GM12878 (cell line): ENCODE results near the gene TRIM23. TPM values are rescaled to one million over a fixed set of nuclear protein-coding genes. Genes with fewer than 3 reads are reported as not detected.
A peak's percentile ranks its signal among the peaks of the same experiment; 100 is the strongest.

ENCODE experiments used
- ATAC-seq: fragments of 200-7000 bp; cut with Tn5 transposase; 3 replicates; pipeline ENCODE4 v1.9.1; 2020; ENCODE audit warnings: mild to moderate bottlenecking, moderate library complexity
- Bru-seq: library from RNA; stranded (reverse); fragments of 400-500 nt; gene quantifications from one replicate; lab custom pipeline; 2021; lab: Mats Ljungman, UMichigan
- BruChase-seq, 2 experiments: library from RNA; stranded (reverse); fragments of 400-500 nt; gene quantifications; one replicate each; lab custom pipeline; 2021; lab: Mats Ljungman, UMichigan
- BruUV-seq: library from RNA; stranded (reverse); fragments of 400-500 nt; replicated peaks from 2 replicates; lab custom pipeline; 2021; lab: Mats Ljungman, UMichigan
- CTCF ChIA-PET: fragments of 300-600 bp; sonication (Branson Sonifier 250); formaldehyde crosslinking; extraction: SDS; loops from one replicate; lab custom pipeline; 2021; ENCODE audit warnings: inconsistent platforms; lab: Yijun Ruan, JAX
- POLR2A ChIA-PET: fragments of 350-600 bp; formaldehyde crosslinking; extraction: SDS; loops from one replicate; lab custom pipeline; 2021; ENCODE audit warnings: inconsistent platforms; lab: Charles Lee
- RAD21 ChIA-PET: fragments of 300-600 bp; sonication (Branson Sonifier 250); formaldehyde crosslinking; loops from one replicate; lab custom pipeline; 2023; ENCODE audit warnings: antibody characterized with exemption; ENCODE audit not compliant: unreplicated experiment; lab: Charles Lee
- SMC1A ChIA-PET: fragments of 300-600 bp; sonication (Branson Sonifier 250); formaldehyde crosslinking; loops from one replicate; lab custom pipeline; 2023; ENCODE audit not compliant: unreplicated experiment, uncharacterized antibody; lab: Charles Lee
- DNase-seq: peaks from one replicate; pipeline ENCODE4 v3.0.0-alpha.2; 2011; ENCODE audit warnings: low read depth, low spot score
- FAIRE-seq: peaks from 3 replicates; lab custom pipeline; 2011; peaks lifted over from hg19 to GRCh38; lab: Jason Lieb, UNC
- H2AFZ ChIP-seq: 2 replicates; pipeline ENCODE4 v1.6.0; 2011; ENCODE audit warnings: low read depth, low read length, control low read depth; ENCODE audit not compliant: control insufficient read depth
- H3K27ac ChIP-seq: 2 replicates; pipeline ENCODE4 v1.5.1; 2011; ENCODE audit warnings: control low read depth; ENCODE audit not compliant: control insufficient read depth, insufficient read depth
- H3K27me3 ChIP-seq, 2 experiments: replicated peaks in 1 of 2; 2 replicates each; pipeline versions ENCODE4 v1.6.0 to v1.6.1; 2011; ENCODE audit warnings: low read length in 1 of 2; ENCODE audit not compliant: control insufficient read depth in 2 of 2, insufficient read depth in 2 of 2
- H3K36me3 ChIP-seq, 2 experiments: 2 replicates each; pipeline ENCODE4 v1.5.1; 2011; ENCODE audit warnings: low read length in 1 of 2; ENCODE audit not compliant: control insufficient read depth in 2 of 2, insufficient read depth in 2 of 2
- H3K4me1 ChIP-seq: 2 replicates; pipeline ENCODE4 v1.6.1; 2011; ENCODE audit warnings: mild to moderate bottlenecking, low read length, moderate library complexity, mixed read lengths; ENCODE audit not compliant: control insufficient read depth, insufficient read depth
- H3K4me2 ChIP-seq: 2 replicates; pipeline ENCODE4 v1.6.0; 2011; ENCODE audit warnings: control low read depth; ENCODE audit not compliant: control insufficient read depth, insufficient read depth
- H3K4me3 ChIP-seq: fragments of 200-600 bp; sonication (generic); 2 replicates; pipeline ENCODE4 v1.5.1; 2016
- H3K79me2 ChIP-seq: 2 replicates; pipeline ENCODE4 v1.6.0; 2011; ENCODE audit warnings: low read length; ENCODE audit not compliant: control insufficient read depth, insufficient read depth
- H3K9ac ChIP-seq: 2 replicates; pipeline ENCODE4 v1.8.0; 2011; ENCODE audit warnings: low read length, control low read depth, mixed read lengths; ENCODE audit not compliant: control insufficient read depth, insufficient read depth
- H3K9me3 ChIP-seq: replicated peaks from 3 replicates; pipeline ENCODE4 v1.5.1; 2011; ENCODE audit warnings: mild to moderate bottlenecking, low read length; ENCODE audit not compliant: control insufficient read depth, insufficient read depth
- H4K20me1 ChIP-seq: 2 replicates; pipeline ENCODE4 v1.6.0; 2011; ENCODE audit not compliant: control insufficient read depth, insufficient read depth
- CHD2 ChIP-seq: IDR thresholded peaks from 2 replicates; pipeline ENCODE4 v1.6.1; 2011; ENCODE audit warnings: low read depth, low read length, improper control_type of control experiment, borderline replicate concordance
- HCFC1 ChIP-seq: fragments of 150-350 bp; IDR thresholded peaks from 2 replicates; pipeline ENCODE4 v1.6.1; 2014; ENCODE audit warnings: low read length
- IKZF1 ChIP-seq: fragments of 450-650 bp; conservative IDR thresholded peaks from 2 replicates; pipeline ENCODE4 v1.6.1; 2017; ENCODE audit warnings: antibody characterized with exemption, mild to moderate bottlenecking
- SPI1 ChIP-seq: IDR thresholded peaks from 2 replicates; pipeline ENCODE4 v1.6.1; 2011; ENCODE audit warnings: low read depth, mild to moderate bottlenecking, low read length, moderate library complexity, borderline replicate concordance; ENCODE audit not compliant: insufficient read depth
- SUPT20H ChIP-seq: IDR thresholded peaks from 2 replicates; pipeline ENCODE4 v1.6.1; 2011; ENCODE audit warnings: low read depth, mild to moderate bottlenecking, low read length, moderate library complexity, borderline replicate concordance; ENCODE audit not compliant: control insufficient read depth
- WGBS: methylation state at CpG from one replicate; pipeline ENCODE4 v1.1.6; 2016; ENCODE audit warnings: low lambda C conversion rate; ENCODE audit not compliant: insufficient replicate concordance, insufficient coverage; ENCODE audit errors: missing lambda C conversion rate; 5-methylcytosine and 5-hydroxymethylcytosine counted together
- in situ Hi-C: fragments of 300-500 bp; cut with MboI; formaldehyde crosslinking; loops from 9 replicates; pipeline ENCODE4 v1.14.3; 2018; ENCODE audit warnings: mixed read lengths
- intact Hi-C: fragments of 100-400 bp; cut with micrococcal nuclease; formaldehyde crosslinking; loops from one replicate; pipeline ENCODE4 v1.14.2; 2022; ENCODE audit not compliant: unreplicated experiment
- long read RNA-seq, 2 experiments: library from polyadenylated mRNA; unstranded; transcript quantifications; one replicate each; pipeline ENCODE4 v2.0.0, GENCODE V29; 2019 to 2020
- polyA minus RNA-seq, 3 experiments: library from RNA; depleted of rRNA, polyadenylated mRNA; stranded (reverse); fragments of >200 nt; gene quantifications; 2 replicates each; pipeline ENCODE4 v1.2.3, GENCODE V29; 2011
- polyA plus RNA-seq, 11 experiments: library from polyadenylated mRNA; depleted of rRNA in 4 of 11; unstranded in 6 of 11; stranded (reverse) in 5 of 11; fragments of >200 nt; fragmentation: Nextera tagmentation in 4 of 11; fragmentation: Illumina TruSeq in 1 of 11; extraction: Ambion mirVana in 4 of 11; extraction: Trizol in 1 of 11; gene quantifications; 1 replicate in 1 of 11; 2 replicates in 10 of 11; pipeline versions ENCODE4 v1.2.1 to v1.2.3, GENCODE V29; 2011 to 2016; ENCODE audit warnings: inconsistent platforms in 2 of 11, missing spikeins in 2 of 11, low read depth in 1 of 11
- total RNA-seq, 4 experiments: library from RNA; depleted of rRNA in 3 of 4; stranded (reverse); fragments of >200 nt in 3 of 4; fragmentation: Illumina TruSeq in 1 of 4; extraction: Trizol in 1 of 4; gene quantifications; 2 replicates each; pipeline versions ENCODE4 v1.2.1 to v1.2.3, GENCODE V29; 2013 to 2021
- TF ChIP-seq, protein P1 (sequence below): IDR thresholded peaks from 2 replicates; pipeline ENCODE4 v1.6.1; 2012; ENCODE audit warnings: low read depth, low read length, improper control_type of control experiment
- TF ChIP-seq, protein P2 (sequence below): fragments of 450-650 bp; conservative IDR thresholded peaks from 2 replicates; pipeline ENCODE4 v1.6.1; 2017; ENCODE audit warnings: mild to moderate bottlenecking, moderate library complexity
- TF ChIP-seq, protein P3 (sequence below): IDR thresholded peaks from 2 replicates; pipeline ENCODE4 v1.6.1; 2012; ENCODE audit warnings: mild to moderate bottlenecking, low read depth, low read length

TRIM23 gene
- total RNA-seq (2013; cell fraction: nucleolus; rRNA removed): 15.7 and 16.1 TPM in 2 replicates
- total RNA-seq (2014; rRNA removed) (4.6 and 5.6 TPM in 2 replicates), total RNA-seq (2014; rRNA removed; fragmentation: Illumina TruSeq; extraction: Trizol) (3.9 and 5.0 TPM in 2 replicates), total RNA-seq (2021) (3.6 and 4.4 TPM in 2 replicates), polyA plus RNA-seq (2011; rRNA removed) (4.8 and 6.5 TPM in 2 replicates), polyA plus RNA-seq (2014; fragmentation: Illumina TruSeq; extraction: Trizol) (2.0 and 2.1 TPM in 2 replicates), polyA plus RNA-seq (2014; fragmentation: Nextera tagmentation; extraction: Ambion mirVana) (1 to 10 TPM; 1.9 to 2.1 TPM), polyA plus RNA-seq (2014; rRNA removed) (2.1 and 2.8 TPM in 2 replicates), polyA plus RNA-seq (2016; fragmentation: Nextera tagmentation; extraction: Ambion mirVana) (1 to 10 TPM; 1.9 to 2.0 TPM), polyA minus RNA-seq (2011; rRNA and poly(A)+ RNA removed) (13.5 and 17.2 TPM in 2 replicates), Bru-seq, nascent RNA (percentile 78 among the genes with signal in this experiment), BruChase-seq, experiment 1, labeled RNA remaining after a 6-hour chase (percentile 60 among the genes with signal in this experiment), BruChase-seq, experiment 2, labeled RNA remaining after a 2-hour chase (percentile 72 among the genes with signal in this experiment)
- 1.00 TPM for polyA plus RNA-seq (2011; ENCODE audit: low read depth)
- 3.2 and 4.0 TPM in 2 replicates for polyA plus RNA-seq (2011; cell fraction: cytosol; rRNA removed)
- 8.7 and 9.7 TPM in 2 replicates for polyA plus RNA-seq (2011; cell fraction: nucleus; rRNA removed)
- 1.4 and 3.2 TPM in 2 replicates for polyA plus RNA-seq (2012)
- polyA minus RNA-seq (2011; cell fraction: cytosol; rRNA and poly(A)+ RNA removed): 3.3 and 4.6 TPM in 2 replicates
- 15.4 and 23.7 TPM in 2 replicates for polyA minus RNA-seq (2011; cell fraction: nucleus; rRNA and poly(A)+ RNA removed)
- long read RNA-seq, experiment 1, full-length matches to known transcripts: 1 of 1 reads
- long read RNA-seq, experiment 1, partial matches to known transcripts: 0 of 1 reads
- long read RNA-seq, experiment 1, other reads (novel, unspliced or antisense): 0 of 1 reads
- long read RNA-seq, experiment 2, full-length matches to known transcripts: 1 of 10 reads
- long read RNA-seq, experiment 2, partial matches to known transcripts: 4 of 10 reads
- long read RNA-seq, experiment 2, other reads (novel, unspliced or antisense): 5 of 10 reads

DNA sequence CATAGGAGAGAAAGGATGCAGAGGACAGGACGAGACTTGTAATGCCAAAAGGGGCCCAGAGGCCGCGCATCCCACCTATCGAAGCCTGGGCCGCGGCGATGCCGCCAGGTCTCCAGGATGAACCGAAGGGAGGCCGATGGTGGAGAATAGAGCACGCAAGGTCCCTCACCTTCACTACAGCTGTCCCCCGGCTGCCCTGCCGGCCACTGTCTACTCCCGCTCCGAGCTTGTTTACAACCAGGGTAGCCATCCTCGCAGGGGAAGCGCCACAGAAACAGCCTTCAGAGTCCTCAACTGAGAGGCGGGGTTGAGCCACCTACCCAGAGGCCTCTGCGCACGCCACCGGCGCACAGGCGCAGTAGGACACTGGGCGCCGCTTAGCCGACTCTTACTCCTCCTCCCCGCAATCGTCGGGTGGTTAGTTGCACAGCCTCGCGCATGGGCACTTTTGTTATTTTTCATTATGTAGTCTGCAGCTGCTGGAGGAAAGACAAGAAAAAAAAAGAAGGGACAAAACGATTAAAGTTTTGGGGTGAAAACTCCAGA, at the start of gene TRIM23:
Gene TRIM23, minus strand, starts transcription at position 309 of the 546 bp plus-strand sequence. Its CDS starts 59 bp downstream, at position 250.
- ATAC-seq (peak; percentile 98), FAIRE-seq (peak; percentile 95), DNase-seq (peak; percentile 87)
- ChIA-PET CTCF (interaction anchor here (0.9 kb wide), 1 partner anchor 17 kb away, joined by 3 read pairs; no protein-coding TSS in a partner anchor), POLR2A (interaction anchor here (1.2 kb wide), 1 partner anchor 304 kb away, joined by 3 read pairs; no protein-coding TSS in a partner anchor), RAD21 (interaction anchor here (0.5 to 1.4 kb wide), 4 partner anchors 62 to 529 kb away, joined by 3 to 9 read pairs (median 4); partner anchors contain the start of gene CENPK), SMC1A (interaction anchor here (0.6 to 1.2 kb wide), 7 partner anchors 9 to 440 kb away, joined by 3 read pairs; partner anchors contain the start of gene ADAMTS6)
- WGBS: under 1% methylated on average over 30 of the region's 32 CpGs
- Histone ChIP-seq H2AFZ (peak within 1 kb of the TSS; percentile 94), H3K27ac (peak within 1 kb of the TSS; percentile 83), H3K9me3 (no peaks in the 10 kb centered on the region), H3K4me3 (peak within 1 kb of the TSS; percentile 88), H3K79me2 (peaks cover 51% of the 10 kb centered on the region), H3K4me1 (no peaks in the 10 kb centered on the region), H4K20me1 (no peaks in the 10 kb centered on the region), H3K9ac (peak within 1 kb of the TSS; percentile 91), H3K4me2 (peak within 1 kb of the TSS; percentile 95), H3K36me3 (no peaks in the 10 kb centered on the region), H3K27me3 (no peaks in the 10 kb centered on the region)
- BruUV-seq: no TSS peak
- intact Hi-C loops: loop anchor here (2.0 kb wide), 1 partner anchor 303 kb away; the partner anchor contains the start of gene ERBIN
- in situ Hi-C loops: no loop called here
- TF ChIP-seq, protein P1, sequence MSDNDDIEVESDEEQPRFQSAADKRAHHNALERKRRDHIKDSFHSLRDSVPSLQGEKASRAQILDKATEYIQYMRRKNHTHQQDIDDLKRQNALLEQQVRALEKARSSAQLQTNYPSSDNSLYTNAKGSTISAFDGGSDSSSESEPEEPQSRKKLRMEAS: peak; percentile 46
- peak; percentile 6; the same call in 1 of the 2 replicates for TF ChIP-seq IKZF1
- TF ChIP-seq SPI1: peak; percentile 35; the same call in 1 of the 2 replicates
- no peak for TF ChIP-seq HCFC1
- no peak for TF ChIP-seq SUPT20H
- no peak for TF ChIP-seq CHD2
- TF ChIP-seq, protein P2, sequence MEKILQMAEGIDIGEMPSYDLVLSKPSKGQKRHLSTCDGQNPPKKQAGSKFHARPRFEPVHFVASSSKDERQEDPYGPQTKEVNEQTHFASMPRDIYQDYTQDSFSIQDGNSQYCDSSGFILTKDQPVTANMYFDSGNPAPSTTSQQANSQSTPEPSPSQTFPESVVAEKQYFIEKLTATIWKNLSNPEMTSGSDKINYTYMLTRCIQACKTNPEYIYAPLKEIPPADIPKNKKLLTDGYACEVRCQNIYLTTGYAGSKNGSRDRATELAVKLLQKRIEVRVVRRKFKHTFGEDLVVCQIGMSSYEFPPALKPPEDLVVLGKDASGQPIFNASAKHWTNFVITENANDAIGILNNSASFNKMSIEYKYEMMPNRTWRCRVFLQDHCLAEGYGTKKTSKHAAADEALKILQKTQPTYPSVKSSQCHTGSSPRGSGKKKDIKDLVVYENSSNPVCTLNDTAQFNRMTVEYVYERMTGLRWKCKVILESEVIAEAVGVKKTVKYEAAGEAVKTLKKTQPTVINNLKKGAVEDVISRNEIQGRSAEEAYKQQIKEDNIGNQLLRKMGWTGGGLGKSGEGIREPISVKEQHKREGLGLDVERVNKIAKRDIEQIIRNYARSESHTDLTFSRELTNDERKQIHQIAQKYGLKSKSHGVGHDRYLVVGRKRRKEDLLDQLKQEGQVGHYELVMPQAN: peak; percentile 88
- TF ChIP-seq, protein P3, sequence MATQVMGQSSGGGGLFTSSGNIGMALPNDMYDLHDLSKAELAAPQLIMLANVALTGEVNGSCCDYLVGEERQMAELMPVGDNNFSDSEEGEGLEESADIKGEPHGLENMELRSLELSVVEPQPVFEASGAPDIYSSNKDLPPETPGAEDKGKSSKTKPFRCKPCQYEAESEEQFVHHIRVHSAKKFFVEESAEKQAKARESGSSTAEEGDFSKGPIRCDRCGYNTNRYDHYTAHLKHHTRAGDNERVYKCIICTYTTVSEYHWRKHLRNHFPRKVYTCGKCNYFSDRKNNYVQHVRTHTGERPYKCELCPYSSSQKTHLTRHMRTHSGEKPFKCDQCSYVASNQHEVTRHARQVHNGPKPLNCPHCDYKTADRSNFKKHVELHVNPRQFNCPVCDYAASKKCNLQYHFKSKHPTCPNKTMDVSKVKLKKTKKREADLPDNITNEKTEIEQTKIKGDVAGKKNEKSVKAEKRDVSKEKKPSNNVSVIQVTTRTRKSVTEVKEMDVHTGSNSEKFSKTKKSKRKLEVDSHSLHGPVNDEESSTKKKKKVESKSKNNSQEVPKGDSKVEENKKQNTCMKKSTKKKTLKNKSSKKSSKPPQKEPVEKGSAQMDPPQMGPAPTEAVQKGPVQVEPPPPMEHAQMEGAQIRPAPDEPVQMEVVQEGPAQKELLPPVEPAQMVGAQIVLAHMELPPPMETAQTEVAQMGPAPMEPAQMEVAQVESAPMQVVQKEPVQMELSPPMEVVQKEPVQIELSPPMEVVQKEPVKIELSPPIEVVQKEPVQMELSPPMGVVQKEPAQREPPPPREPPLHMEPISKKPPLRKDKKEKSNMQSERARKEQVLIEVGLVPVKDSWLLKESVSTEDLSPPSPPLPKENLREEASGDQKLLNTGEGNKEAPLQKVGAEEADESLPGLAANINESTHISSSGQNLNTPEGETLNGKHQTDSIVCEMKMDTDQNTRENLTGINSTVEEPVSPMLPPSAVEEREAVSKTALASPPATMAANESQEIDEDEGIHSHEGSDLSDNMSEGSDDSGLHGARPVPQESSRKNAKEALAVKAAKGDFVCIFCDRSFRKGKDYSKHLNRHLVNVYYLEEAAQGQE: no peak
